ES-I3 (cell line): ENCODE results near the gene JAKMIP1.
A peak's percentile ranks its signal among the peaks of the same experiment; 100 is the strongest.

Source experiments
- H3K36me3 ChIP-seq: 2 replicates; pipeline ENCODE4 v1.6.1; 2013; ENCODE audit warnings: mild to moderate bottlenecking, low read length, control low read depth, moderate library complexity; ENCODE audit not compliant: insufficient read depth
- H3K4me1 ChIP-seq: 2 replicates; pipeline ENCODE4 v1.6.1; 2013; ENCODE audit warnings: mild to moderate bottlenecking, control low read depth, low read length; ENCODE audit not compliant: insufficient read depth
- H3K9ac ChIP-seq: 2 replicates; pipeline ENCODE4 v1.6.1; 2013; ENCODE audit warnings: low read depth, mild to moderate bottlenecking, low read length, moderate library complexity
- H3K9me3 ChIP-seq: 2 replicates; pipeline ENCODE4 v1.6.1; 2013; ENCODE audit warnings: mild to moderate bottlenecking, low read length, moderate library complexity; ENCODE audit not compliant: control insufficient read depth, insufficient read depth

Gene JAKMIP1

GRCh38 chr4:6200922-6201362 is 593 bp upstream of the JAKMIP1 start:
- Histone ChIP-seq H3K4me1 (peaks cover 11% of the 10 kb centered on the region), H3K9ac (peak overlapping the region; percentile 80), H3K36me3 (no peaks in the 10 kb centered on the region)

GRCh38 chr4:6199422-6199921 is 877 bp downstream of the JAKMIP1 start:
- Histone ChIP-seq H3K36me3 (no peaks in the 10 kb centered on the region), H3K9me3 (no peaks in the 10 kb centered on the region), H3K9ac (peak overlapping the region; percentile 45; the same call in 1 of the 2 replicates), H3K4me1 (peaks cover 14% of the 10 kb centered on the region)

More at GRCh38 chr4:6200922-6201362, 593 bp upstream of the JAKMIP1 start:
- no peaks in the 10 kb centered on the region for H3K9me3 ChIP-seq

- Histone ChIP-seq H3K36me3 (no peaks in the 10 kb centered on the region), H3K9ac (peak overlapping the region; percentile 45; the same call in 1 of the 2 replicates), H3K4me1 (peaks cover 14% of the 10 kb centered on the region), H3K9me3 (no peaks in the 10 kb centered on the region)
These were observed 1.5 kb downstream of the JAKMIP1 start for GRCh38 chr4:6198768-6199421.

- Histone ChIP-seq H3K9me3 (no peaks in the 10 kb centered on the region), H3K36me3 (no peaks in the 10 kb centered on the region), H3K4me1 (peaks cover 14% of the 10 kb centered on the region), H3K9ac (no peak overlapping the region)
These were observed 2.1 kb downstream of the JAKMIP1 start for GRCh38 chr4:6198278-6198677.

- H3K9ac ChIP-seq = no peak overlapping the region
- H3K9me3 ChIP-seq = no peaks in the 10 kb centered on the region
- no peaks in the 10 kb centered on the region for H3K36me3 ChIP-seq
- peaks cover 14% of the 10 kb centered on the region for H3K4me1 ChIP-seq
These were observed 2.7 kb downstream of the JAKMIP1 start for GRCh38 chr4:6197433-6198174.

GRCh38 chr4:6196871-6197270 is 3.5 kb downstream of the JAKMIP1 start:
- Histone ChIP-seq H3K9ac (no peak overlapping the region), H3K9me3 (no peaks in the 10 kb centered on the region), H3K4me1 (peaks cover 14% of the 10 kb centered on the region), H3K36me3 (no peaks in the 10 kb centered on the region)

- H3K36me3 ChIP-seq = no peaks in the 10 kb centered on the region
- H3K9me3 ChIP-seq = no peaks in the 10 kb centered on the region
- no peak overlapping the region for H3K9ac ChIP-seq
- H3K4me1 ChIP-seq = peaks cover 14% of the 10 kb centered on the region
These were observed 4.0 kb downstream of the JAKMIP1 start for GRCh38 chr4:6196324-6196723.

GRCh38 chr4:6195602-6196319 is 4.6 kb downstream of the JAKMIP1 start:
- H3K36me3 ChIP-seq = no peaks in the 10 kb centered on the region
- H3K4me1 ChIP-seq = peaks cover 14% of the 10 kb centered on the region
- no peak overlapping the region for H3K9ac ChIP-seq
- H3K9me3 ChIP-seq = no peaks in the 10 kb centered on the region

GRCh38 chr4:6194458-6195195 is 5.7 kb downstream of the JAKMIP1 start:
- H3K9me3 ChIP-seq = no peaks in the 10 kb centered on the region
- H3K36me3 ChIP-seq = no peaks in the 10 kb centered on the region
- no peak overlapping the region for H3K9ac ChIP-seq
- H3K4me1 ChIP-seq = peaks cover 14% of the 10 kb centered on the region

- Histone ChIP-seq H3K4me1 (peaks cover 12% of the 10 kb centered on the region), H3K36me3 (no peaks in the 10 kb centered on the region), H3K9me3 (no peaks in the 10 kb centered on the region), H3K9ac (no peak overlapping the region)
These were observed 7.0 kb downstream of the JAKMIP1 start for GRCh38 chr4:6193399-6193798.

GRCh38 chr4:6192245-6192644 is 8.1 kb downstream of the JAKMIP1 start:
- Histone ChIP-seq H3K4me1 (peaks cover 7% of the 10 kb centered on the region), H3K36me3 (no peaks in the 10 kb centered on the region), H3K9me3 (no peaks in the 10 kb centered on the region), H3K9ac (no peak overlapping the region)

GRCh38 chr4:6191448-6192130 is 8.8 kb downstream of the JAKMIP1 start:
- Histone ChIP-seq H3K36me3 (no peaks in the 10 kb centered on the region), H3K9ac (no peak overlapping the region), H3K9me3 (no peaks in the 10 kb centered on the region), H3K4me1 (peaks cover 7% of the 10 kb centered on the region)

- Histone ChIP-seq H3K4me1 (no peaks in the 10 kb centered on the region), H3K9me3 (no peaks in the 10 kb centered on the region), H3K9ac (no peak overlapping the region), H3K36me3 (no peaks in the 10 kb centered on the region)
These were observed 9.9 kb downstream of the JAKMIP1 start for GRCh38 chr4:6190486-6190885.
